HCT116 (cell line): ENCODE data around the gene VTN. TPM values are rescaled to one million over a fixed set of nuclear protein-coding genes. Genes with fewer than 3 reads are reported as not detected.
A peak's percentile ranks its signal among the peaks of the same experiment; 100 is the strongest.

ENCODE experiments used
- ATAC-seq: fragments of 200-7000 bp; cut with Tn5 transposase; 2 replicates; pipeline ENCODE4 v1.9.1; 2020; ENCODE audit warnings: mild to moderate bottlenecking, moderate library complexity
- BruUV-seq: library from RNA; stranded (reverse); fragments of 400-500 nt; replicated peaks from 2 replicates; lab custom pipeline; 2021; lab: Mats Ljungman, UMichigan
- CTCF ChIA-PET: fragments of 300-600 bp; sonication (Branson Sonifier 250); formaldehyde crosslinking; loops from one replicate; lab custom pipeline; 2021; ENCODE audit warnings: antibody characterized with exemption; lab: Charles Lee
- POLR2A ChIA-PET: fragments of 300-600, 350-600 bp; sonication (Branson Sonifier 250); formaldehyde crosslinking; loops from one replicate; lab custom pipeline; 2021; ENCODE audit warnings: antibody characterized with exemption; lab: Charles Lee
- RAD21 ChIA-PET, 2 experiments: fragments of 300-600 bp; sonication (Branson Sonifier 250); formaldehyde crosslinking; loops; one replicate each; lab custom pipeline; 2023; ENCODE audit warnings: low total read pairs in 2 of 2; ENCODE audit not compliant: uncharacterized antibody in 2 of 2, unreplicated experiment in 2 of 2, low non-redundant PET in 1 of 2; lab: Charles Lee
- DNase-seq: peaks from one replicate; pipeline ENCODE4 v3.0.0-alpha.2; 2010; ENCODE audit warnings: low read depth, low spot score
- H2AFZ ChIP-seq: fragments of 200-600 bp; shearing (Covaris generic), sonication (generic); 2 replicates; pipeline ENCODE4 v1.6.1; 2017; ENCODE audit warnings: low read depth, mixed run types, mixed read lengths, antibody characterized with exemption, low read length; ENCODE audit not compliant: poor library complexity, severe bottlenecking
- H3K27ac ChIP-seq: 2 replicates; pipeline ENCODE4 v1.5.1; 2012; ENCODE audit warnings: low read depth, low read length
- H3K27me3 ChIP-seq: fragments of 200-600 bp; sonication (generic); 2 replicates; pipeline ENCODE4 v1.6.1; 2016; ENCODE audit warnings: mixed run types, low read length, mixed read lengths; ENCODE audit not compliant: insufficient read depth
- H3K36me3 ChIP-seq, 2 experiments: fragments of 200-500 bp in 1 of 2; fragments of 200-600 bp in 1 of 2; sonication (Bioruptor generic) in 1 of 2; sonication (generic) in 1 of 2; 2 replicates each; pipeline versions ENCODE4 v1.5.1 to v1.6.1; 2014 to 2016; ENCODE audit warnings: low read length in 2 of 2, inconsistent platforms in 1 of 2, mixed read lengths in 1 of 2, mixed run types in 1 of 2; ENCODE audit not compliant: insufficient read depth in 2 of 2, control insufficient read depth in 1 of 2
- H3K4me1 ChIP-seq, 2 experiments: fragments of 200-600 bp in 1 of 2; sonication (generic) in 1 of 2; 2 replicates each; pipeline versions ENCODE4 v1.5.1 to v1.6.1; 2012 to 2017; ENCODE audit warnings: low read length in 2 of 2, inconsistent platforms in 1 of 2, mild to moderate bottlenecking in 1 of 2, mixed read lengths in 1 of 2, mixed run types in 1 of 2, moderate library complexity in 1 of 2; ENCODE audit not compliant: insufficient read depth in 2 of 2, control insufficient read depth in 1 of 2
- H3K4me2 ChIP-seq: fragments of 200-600 bp; sonication (generic); 2 replicates; pipeline ENCODE4 v1.6.1; 2017; ENCODE audit warnings: mixed run types, low read length, mixed read lengths
- H3K4me3 ChIP-seq, 2 experiments: fragments of 200-600 bp in 1 of 2; sonication (generic) in 1 of 2; replicated peaks in 1 of 2; 2 replicates each; pipeline ENCODE4 v1.5.1; 2011 to 2016; ENCODE audit warnings: low read length in 2 of 2, control low read depth in 1 of 2, low read depth in 1 of 2, mild to moderate bottlenecking in 1 of 2, mixed read lengths in 1 of 2, mixed run types in 1 of 2
- H3K79me2 ChIP-seq: fragments of 200-600 bp; sonication (generic); 2 replicates; pipeline ENCODE4 v1.6.1; 2017; ENCODE audit warnings: mild to moderate bottlenecking, mixed run types, low read length, moderate library complexity, mixed read lengths; ENCODE audit not compliant: insufficient read depth
- H3K9ac ChIP-seq: fragments of 200-600 bp; sonication (generic); 2 replicates; pipeline ENCODE4 v1.6.1; 2016; ENCODE audit warnings: low read length, mixed read lengths
- H3K9me2 ChIP-seq: fragments of 200-600 bp; sonication (generic), shearing (Covaris generic); 2 replicates; pipeline ENCODE4 v1.6.1; 2017; ENCODE audit warnings: mixed run types, mild to moderate bottlenecking, moderate library complexity; ENCODE audit not compliant: insufficient read depth
- H3K9me3 ChIP-seq, 2 experiments: fragments of 200-500 bp in 1 of 2; fragments of 200-600 bp in 1 of 2; sonication (Bioruptor generic) in 1 of 2; sonication (generic) in 1 of 2; 2 replicates each; pipeline ENCODE4 v1.6.1; 2014 to 2017; ENCODE audit warnings: low read length in 2 of 2, mixed read lengths in 2 of 2, inconsistent platforms in 1 of 2, low read depth in 1 of 2, mild to moderate bottlenecking in 1 of 2, mixed run types in 1 of 2, moderate library complexity in 1 of 2; ENCODE audit not compliant: control insufficient read depth in 1 of 2, insufficient read depth in 1 of 2
- H4K20me1 ChIP-seq: fragments of 200-600 bp; sonication (generic), shearing (Covaris generic); 2 replicates; pipeline ENCODE4 v1.6.1; 2017; ENCODE audit warnings: mixed run types, mild to moderate bottlenecking, moderate library complexity; ENCODE audit not compliant: insufficient read depth
- CBX3 ChIP-seq: IDR thresholded peaks from 2 replicates; pipeline ENCODE4 v1.6.1; 2012; ENCODE audit warnings: low read depth
- CEBPB ChIP-seq: IDR thresholded peaks from 2 replicates; pipeline ENCODE4 v1.6.1; 2012; ENCODE audit warnings: low read depth
- EZH2 ChIP-seq: fragments of 200-600 bp; sonication (generic); IDR thresholded peaks from 2 replicates; pipeline ENCODE4 v1.6.1; 2017; ENCODE audit warnings: antibody characterized with exemption, mixed run types
- JUND ChIP-seq: IDR thresholded peaks from 2 replicates; pipeline ENCODE4 v1.6.1; 2012
- POLR2A ChIP-seq: IDR thresholded peaks from 2 replicates; pipeline ENCODE4 v1.7.0; 2011; ENCODE audit warnings: borderline replicate concordance; ENCODE audit not compliant: insufficient read depth, insufficient read length; ENCODE audit errors: extremely low read depth
- POLR2AphosphoS5 ChIP-seq: IDR thresholded peaks from 2 replicates; pipeline ENCODE4 v1.6.1; 2011; ENCODE audit warnings: mild to moderate bottlenecking, low read depth, low read length, moderate library complexity
- YY1 ChIP-seq: IDR thresholded peaks from 2 replicates; pipeline ENCODE4 v1.6.1; 2011; ENCODE audit warnings: low read length, low read depth, moderate library complexity, mild to moderate bottlenecking; ENCODE audit not compliant: insufficient replicate concordance; ENCODE audit errors: extremely low read depth
- intact Hi-C: fragments of 100-400 bp; cut with micrococcal nuclease; formaldehyde crosslinking; loops from 2 replicates; pipeline ENCODE4 v1.10.0; 2022
- total RNA-seq: library from RNA; stranded (reverse); gene quantifications from one replicate; pipeline ENCODE4 v1.2.1, GENCODE V29; 2021; ENCODE audit not compliant: unreplicated experiment
- TF ChIP-seq, protein P1 (sequence below): IDR thresholded peaks from 2 replicates; pipeline ENCODE4 v1.6.1; 2012; ENCODE audit warnings: low read depth
- TF ChIP-seq, protein P2 (sequence below): IDR thresholded peaks from 2 replicates; pipeline ENCODE4 v1.6.1; 2012
- TF ChIP-seq, protein P3 (sequence below): IDR thresholded peaks from 2 replicates; pipeline ENCODE4 v1.6.1; 2012

The VTN gene
- total RNA-seq, 1 experiment from 2014 or later: 1.5 TPM

DNA sequence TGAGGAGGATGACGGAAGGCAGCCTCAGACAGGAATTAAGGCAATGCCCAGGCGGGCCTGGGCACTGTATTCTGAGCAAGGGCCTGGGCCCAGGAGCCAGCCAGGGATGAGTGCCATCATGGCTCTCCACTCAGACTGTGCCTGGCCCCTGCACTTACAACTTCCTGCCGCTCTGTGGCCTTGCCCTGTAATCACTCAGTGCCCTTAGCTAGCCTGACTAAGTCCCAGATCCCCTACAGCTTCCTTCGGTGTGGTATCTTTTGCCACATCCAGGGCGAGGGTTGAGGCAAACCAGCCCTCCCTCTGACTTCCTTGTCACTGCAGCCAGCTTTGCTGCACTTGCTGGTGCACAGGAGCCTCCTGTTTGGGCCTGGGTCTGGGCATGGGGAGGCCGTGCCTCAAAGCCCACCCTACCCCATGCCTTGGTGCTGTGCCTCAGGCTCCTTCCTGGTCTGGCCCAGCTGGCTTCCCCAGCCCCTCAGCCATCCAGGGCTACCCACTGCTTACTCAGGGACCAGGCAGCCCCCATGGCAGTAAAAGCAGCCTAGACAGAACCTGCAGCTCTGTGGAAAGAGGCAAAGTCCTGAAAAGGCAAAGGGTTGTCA lies 26.6 kb upstream of the VTN start:
- Histone ChIP-seq H3K4me2 (no peak overlapping the region), H3K9me3 (no peaks in the 10 kb centered on the region), H3K79me2 (no peaks in the 10 kb centered on the region), H3K4me3 (no peak overlapping the region), H2AFZ (no peak overlapping the region), H3K27ac (no peak overlapping the region), H4K20me1 (no peaks in the 10 kb centered on the region), H3K9me2 (no peaks in the 10 kb centered on the region), H3K4me1 (no peaks in the 10 kb centered on the region), H3K36me3 (peaks cover 4 to 13% of the 10 kb centered on the region in 2 experiments; a peak in 1 of 4 replicates), H3K9ac (no peak overlapping the region), H3K27me3 (no peaks in the 10 kb centered on the region)
- DNase-seq (no peak), ATAC-seq (peak; percentile 44)
- ChIA-PET POLR2A (interaction anchor here (1.0 kb wide), 1 partner anchor 39 kb away, joined by 3 read pairs; the partner anchor contains the start of gene POLDIP2), RAD21 (no interaction called here), CTCF (no interaction called here)
- no peak for TF ChIP-seq POLR2A
- TF ChIP-seq JUND: no peak
- TF ChIP-seq EZH2: no peak
- no peak for TF ChIP-seq POLR2AphosphoS5
- TF ChIP-seq, protein P1, sequence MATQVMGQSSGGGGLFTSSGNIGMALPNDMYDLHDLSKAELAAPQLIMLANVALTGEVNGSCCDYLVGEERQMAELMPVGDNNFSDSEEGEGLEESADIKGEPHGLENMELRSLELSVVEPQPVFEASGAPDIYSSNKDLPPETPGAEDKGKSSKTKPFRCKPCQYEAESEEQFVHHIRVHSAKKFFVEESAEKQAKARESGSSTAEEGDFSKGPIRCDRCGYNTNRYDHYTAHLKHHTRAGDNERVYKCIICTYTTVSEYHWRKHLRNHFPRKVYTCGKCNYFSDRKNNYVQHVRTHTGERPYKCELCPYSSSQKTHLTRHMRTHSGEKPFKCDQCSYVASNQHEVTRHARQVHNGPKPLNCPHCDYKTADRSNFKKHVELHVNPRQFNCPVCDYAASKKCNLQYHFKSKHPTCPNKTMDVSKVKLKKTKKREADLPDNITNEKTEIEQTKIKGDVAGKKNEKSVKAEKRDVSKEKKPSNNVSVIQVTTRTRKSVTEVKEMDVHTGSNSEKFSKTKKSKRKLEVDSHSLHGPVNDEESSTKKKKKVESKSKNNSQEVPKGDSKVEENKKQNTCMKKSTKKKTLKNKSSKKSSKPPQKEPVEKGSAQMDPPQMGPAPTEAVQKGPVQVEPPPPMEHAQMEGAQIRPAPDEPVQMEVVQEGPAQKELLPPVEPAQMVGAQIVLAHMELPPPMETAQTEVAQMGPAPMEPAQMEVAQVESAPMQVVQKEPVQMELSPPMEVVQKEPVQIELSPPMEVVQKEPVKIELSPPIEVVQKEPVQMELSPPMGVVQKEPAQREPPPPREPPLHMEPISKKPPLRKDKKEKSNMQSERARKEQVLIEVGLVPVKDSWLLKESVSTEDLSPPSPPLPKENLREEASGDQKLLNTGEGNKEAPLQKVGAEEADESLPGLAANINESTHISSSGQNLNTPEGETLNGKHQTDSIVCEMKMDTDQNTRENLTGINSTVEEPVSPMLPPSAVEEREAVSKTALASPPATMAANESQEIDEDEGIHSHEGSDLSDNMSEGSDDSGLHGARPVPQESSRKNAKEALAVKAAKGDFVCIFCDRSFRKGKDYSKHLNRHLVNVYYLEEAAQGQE: no peak
- no peak for TF ChIP-seq CBX3
- TF ChIP-seq CEBPB: no peak
- TF ChIP-seq, protein P2, sequence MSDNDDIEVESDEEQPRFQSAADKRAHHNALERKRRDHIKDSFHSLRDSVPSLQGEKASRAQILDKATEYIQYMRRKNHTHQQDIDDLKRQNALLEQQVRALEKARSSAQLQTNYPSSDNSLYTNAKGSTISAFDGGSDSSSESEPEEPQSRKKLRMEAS: no peak
- TF ChIP-seq, protein P3, sequence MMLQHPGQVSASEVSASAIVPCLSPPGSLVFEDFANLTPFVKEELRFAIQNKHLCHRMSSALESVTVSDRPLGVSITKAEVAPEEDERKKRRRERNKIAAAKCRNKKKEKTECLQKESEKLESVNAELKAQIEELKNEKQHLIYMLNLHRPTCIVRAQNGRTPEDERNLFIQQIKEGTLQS: no peak
- TF ChIP-seq YY1: no peak
- BruUV-seq: no TSS peak
- intact Hi-C loops: no loop called here
